Measurements from ENCODE around the gene AIMP1. TPM values are rescaled to one million over a fixed set of nuclear protein-coding genes. Genes with fewer than 3 reads are reported as not detected.

Gene AIMP1
- total RNA-seq (10 to 100 TPM; 19.7 to 46.5 (median 44.0) TPM), polyA plus RNA-seq (10 to 100 TPM; 29.9 to 37.6 TPM)
- long read RNA-seq, donor 1, transcript AIMP1-202 (7 exons, 2,586 nt), result major isoform, 29 of 49 reads
- long read RNA-seq, donor 1, partial matches to known transcripts, result 4 of 49 reads
- long read RNA-seq, donor 1, other reads (novel, unspliced or antisense), result 14 of 49 reads
- long read RNA-seq, donor 2, transcript AIMP1-202 (7 exons, 2,586 nt), result major isoform, 12 of 21 reads
- long read RNA-seq, donor 2, partial matches to known transcripts, result 9 of 21 reads
- long read RNA-seq, donor 2, other reads (novel, unspliced or antisense), result 0 of 21 reads
- long read RNA-seq, donor 3, transcript AIMP1-202 (7 exons, 2,586 nt), result major isoform, 41 of 55 reads
- long read RNA-seq, donor 3, partial matches to known transcripts, result 4 of 55 reads
- long read RNA-seq, donor 3, other reads (novel, unspliced or antisense), result 10 of 55 reads

DNA sequence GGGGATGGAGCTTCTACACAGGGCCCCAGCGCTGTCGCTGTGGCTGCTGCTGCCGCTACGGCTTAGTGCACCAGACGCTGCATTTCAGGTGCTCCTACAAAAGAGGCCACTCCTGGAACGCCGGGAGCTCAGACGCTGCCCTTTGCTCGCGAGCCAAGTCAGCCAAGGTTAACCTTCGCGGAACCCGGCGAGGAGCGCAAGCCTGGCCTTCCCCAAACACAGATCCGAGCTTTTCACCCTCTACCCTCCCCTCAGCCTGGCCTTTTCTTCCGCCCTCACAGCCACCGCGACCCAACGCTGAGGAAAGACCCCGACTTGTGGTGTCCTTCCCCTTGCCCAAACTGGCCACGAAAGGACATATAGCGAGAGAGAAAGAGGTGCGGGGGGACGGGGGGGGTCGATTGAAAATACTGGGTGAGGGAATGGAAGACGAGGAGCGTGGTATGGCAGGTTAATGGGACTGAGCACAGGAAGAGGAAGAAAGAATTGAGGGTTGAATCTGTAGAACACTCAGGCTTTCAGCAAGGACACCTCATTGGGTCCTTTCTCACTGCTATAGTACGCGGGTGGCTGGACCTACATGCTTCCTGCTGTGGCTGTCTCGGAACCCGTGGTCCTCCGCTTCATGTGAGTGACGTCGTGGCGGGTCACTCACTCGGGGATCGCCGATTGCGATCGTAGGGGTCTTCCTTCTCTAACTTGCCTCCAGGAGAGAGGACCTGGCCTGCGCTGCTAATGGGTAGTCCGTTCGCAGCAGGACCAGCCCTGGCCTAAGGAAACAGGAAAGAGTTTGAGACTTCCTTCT is at the start of gene AIMP1, which contains the start of gene TBCK:
Gene AIMP1, plus strand, starts transcription at position 583 of the 805 bp plus-strand sequence. CDS start 8,460 bp downstream, outside the sequence.
Gene TBCK, minus strand, starts transcription at position 242 of the 805 bp plus-strand sequence. CDS start 7,249 bp downstream, outside the sequence.
- peak; percentile 87 to 92 (median 89) for DNase-seq
- intact Hi-C loops (cut with DNase I), result no loop called here
- H3K4me3 ChIP-seq, result peak within 1 kb of the TSS; percentile 85
- H3K27me3 ChIP-seq, result no peaks in the 10 kb centered on the region
- no peaks in the 10 kb centered on the region for H3K36me3 ChIP-seq
- TF ChIP-seq POLR2A (IDR thresholded peaks at IDR 0.05), result peak; percentile 64
- TF ChIP-seq EP300 (IDR thresholded peaks at IDR 0.05), result no peak
- no peaks in the 10 kb centered on the region for H3K9me3 ChIP-seq
- peak within 1 kb of the TSS; percentile 90 to 94 for H3K27ac ChIP-seq
- WGBS, 3 donors, result 0% methylated on average over 44 of the region's 44 CpGs
- peaks cover 4% of the 10 kb centered on the region for H3K4me1 ChIP-seq (ENCODE audit: insufficient read depth)

DNA sequence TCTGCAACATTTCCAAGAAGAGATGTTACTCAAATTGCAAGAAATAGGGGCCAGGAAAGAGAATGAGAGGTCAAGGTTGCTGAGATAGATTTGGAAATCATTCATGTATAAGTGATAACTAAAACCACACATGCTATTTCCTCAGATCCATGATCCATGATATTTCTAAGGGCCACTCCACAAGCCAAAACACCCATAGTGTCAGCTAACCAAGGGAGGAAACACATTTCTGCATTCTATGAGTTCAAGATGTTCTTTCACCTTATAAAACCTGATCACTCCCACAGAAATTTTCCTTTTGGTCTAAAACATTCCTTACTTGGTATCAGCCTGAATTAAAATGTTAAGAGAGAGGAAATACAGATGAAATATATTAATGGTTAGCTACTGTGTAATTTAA is 47.6 kb upstream of the AIMP1 start:
- intact Hi-C loops (cut with DNase I), result no loop called here
- Histone ChIP-seq H3K9me3 (no peaks in the 10 kb centered on the region), H3K27ac (no peak overlapping the region), H3K4me3 (no peak overlapping the region), H3K4me1 (ENCODE audit: insufficient read depth) (peaks cover 3% of the 10 kb centered on the region), H3K27me3 (no peaks in the 10 kb centered on the region), H3K36me3 (no peaks in the 10 kb centered on the region)
- no peak for DNase-seq
- no peak for TF ChIP-seq EP300 (IDR thresholded peaks at IDR 0.05)
- no peak for TF ChIP-seq CTCF (IDR thresholded peaks at IDR 0.05)
- TF ChIP-seq POLR2A (IDR thresholded peaks at IDR 0.05), result no peak

DNA sequence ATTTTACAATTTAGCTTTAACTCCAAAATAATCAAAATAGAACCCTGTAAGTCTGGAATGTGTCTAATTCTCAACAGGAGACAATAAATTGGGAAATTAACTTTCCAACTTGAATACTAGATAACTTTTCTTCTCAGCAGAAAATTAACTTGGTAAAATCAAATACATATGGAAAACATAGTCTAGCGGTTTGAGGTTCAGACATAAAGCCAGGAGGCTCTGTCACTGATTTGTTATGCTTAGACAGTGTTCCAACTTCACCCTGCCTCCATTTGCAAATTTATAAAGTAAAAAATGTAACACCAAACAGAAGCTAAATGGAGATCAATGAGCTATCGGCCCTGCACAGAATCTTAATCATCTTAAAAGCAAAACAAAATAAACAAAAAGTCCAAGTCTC is 46.6 kb upstream of the AIMP1 start:
- 86 to 96% (median 87%) methylated on average over 2 of the region's 2 CpGs for WGBS, 3 donors
- intact Hi-C loops (cut with DNase I), result no loop called here
- no peak for TF ChIP-seq POLR2A (IDR thresholded peaks at IDR 0.05)
- no peak for TF ChIP-seq EP300 (IDR thresholded peaks at IDR 0.05)
- TF ChIP-seq CTCF (IDR thresholded peaks at IDR 0.05), result no peak

GRCh38 chr4:106270736-106271135 is 45.6 kb upstream of the AIMP1 start:
- TF ChIP-seq POLR2A (IDR thresholded peaks at IDR 0.05) (no peak), CTCF (IDR thresholded peaks at IDR 0.05) (no peak), EP300 (IDR thresholded peaks at IDR 0.05) (no peak)
- Histone ChIP-seq H3K4me1 (ENCODE audit: insufficient read depth) (peaks cover 3% of the 10 kb centered on the region), H3K4me3 (no peak overlapping the region), H3K27ac (no peak overlapping the region), H3K36me3 (no peaks in the 10 kb centered on the region), H3K27me3 (no peaks in the 10 kb centered on the region), H3K9me3 (no peaks in the 10 kb centered on the region)
- WGBS, 3 donors, result 73 to 81% (median 78%) methylated on average over 1 of the region's 1 CpG
- intact Hi-C loops (cut with DNase I), result no loop called here
- no peak for DNase-seq

More for the DNA sequence above, 46.6 kb upstream of the AIMP1 start:
- H3K9me3 ChIP-seq, result no peaks in the 10 kb centered on the region
- no peak overlapping the region for H3K4me3 ChIP-seq
- no peak overlapping the region for H3K27ac ChIP-seq
- H3K36me3 ChIP-seq, result no peaks in the 10 kb centered on the region
- H3K27me3 ChIP-seq, result no peaks in the 10 kb centered on the region
- peaks cover 3% of the 10 kb centered on the region for H3K4me1 ChIP-seq (ENCODE audit: insufficient read depth)
- no peak for DNase-seq

Measured in ovary (tissue), 10 donors.